Left ventricle myocardium inferior (tissue), 1 donor: ENCODE results near the gene ADAMTS20. TPM values are rescaled to one million over a fixed set of nuclear protein-coding genes. Genes with fewer than 3 reads are reported as not detected.

Experiments
- DNase-seq: peaks from one replicate; pipeline ENCODE4 v3.0.0-alpha.2; 2020
- H3K27ac ChIP-seq: fragments of 200-600 bp; replicated peaks from 2 replicates; pipeline ENCODE4 v1.8.0; 2021
- H3K27me3 ChIP-seq: fragments of 200-600 bp; 2 replicates; pipeline ENCODE4 v1.8.0; 2021; ENCODE audit warnings: low read depth
- H3K36me3 ChIP-seq: fragments of 200-600 bp; 2 replicates; pipeline ENCODE4 v1.8.0; 2021
- H3K4me1 ChIP-seq: fragments of 200-600 bp; 2 replicates; pipeline ENCODE4 v1.8.0; 2021
- H3K4me3 ChIP-seq: fragments of 200-600 bp; 2 replicates; pipeline ENCODE4 v1.8.0; 2021; ENCODE audit warnings: mild to moderate bottlenecking, moderate library complexity
- H3K9me3 ChIP-seq: fragments of 200-600 bp; replicated peaks from 2 replicates; pipeline ENCODE4 v1.8.0; 2021
- CTCF ChIP-seq: fragments of 200-600 bp; IDR thresholded peaks from 2 replicates; pipeline ENCODE4 v1.8.0; 2021; ENCODE audit warnings: antibody characterized with exemption, mild to moderate bottlenecking, borderline replicate concordance
- intact Hi-C: fragments of 100-400 bp; cut with micrococcal nuclease; formaldehyde crosslinking; loops from one replicate; pipeline ENCODE4 v1.11.0; 2022
- total RNA-seq: library from RNA; stranded (reverse); fragmentation: NEBNext Ultra II Directional; extraction: Animal tissue kit (Norgen Biotek cat#: 25700); gene quantifications from one replicate; pipeline ENCODE4 v1.2.1, GENCODE V29; 2021
- donor health status: DM: no; HTN: yes; CAD: no; lungs with severe emphysema.

The ADAMTS20 gene
- total RNA-seq, 1 donor from 2014 or later, result not detected

DNA sequence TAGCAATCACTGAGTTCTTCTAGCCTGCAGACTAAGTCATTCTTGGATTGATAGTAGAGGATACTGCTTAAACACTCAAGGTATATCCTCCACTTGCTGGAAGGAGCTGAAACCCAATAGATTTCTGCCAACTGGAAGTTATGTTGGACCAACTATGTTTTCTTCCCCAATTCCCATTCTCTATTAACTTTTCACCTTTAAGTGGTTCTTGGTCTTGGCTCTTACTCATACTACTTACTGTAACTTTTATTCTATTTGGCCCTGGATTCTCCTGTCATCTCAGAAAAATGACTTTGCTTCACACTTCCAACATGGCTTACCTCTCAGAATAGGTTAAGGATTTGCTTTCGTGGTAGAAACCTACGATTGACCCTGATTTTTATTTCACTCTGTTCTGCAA, 244.9 kb downstream of the ADAMTS20 start:
- Histone ChIP-seq H3K27me3 (no peaks in the 10 kb centered on the region), H3K36me3 (no peaks in the 10 kb centered on the region), H3K9me3 (no peaks in the 10 kb centered on the region), H3K27ac (no peak overlapping the region), H3K4me3 (no peak overlapping the region), H3K4me1 (no peaks in the 10 kb centered on the region)
- intact Hi-C loops, result no loop called here
- DNase-seq, result no peak
- no peak for TF ChIP-seq CTCF

DNA sequence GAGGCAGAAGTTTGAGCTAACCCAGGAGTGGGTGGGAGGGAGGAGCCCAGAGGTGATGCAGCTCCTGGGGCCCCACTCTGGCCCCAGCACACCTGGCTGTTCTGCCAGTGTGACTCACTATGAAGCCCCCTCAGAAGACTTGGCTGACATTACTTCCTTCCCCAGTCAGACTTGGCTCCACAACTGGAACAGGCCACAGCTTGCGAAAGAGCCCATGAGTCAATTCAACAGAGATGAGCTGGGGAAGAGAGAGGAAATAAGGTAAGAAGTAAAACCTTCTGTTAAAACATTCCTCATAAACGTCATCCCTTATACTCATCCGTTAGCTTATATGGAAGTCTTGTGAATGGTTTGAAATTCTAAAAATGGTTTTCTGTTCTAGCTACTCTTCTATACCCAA, 245.9 kb downstream of the ADAMTS20 start:
- no peak overlapping the region for H3K4me3 ChIP-seq
- DNase-seq, result no peak
- H3K27ac ChIP-seq, result no peak overlapping the region
- TF ChIP-seq CTCF, result no peak
- H3K9me3 ChIP-seq, result no peaks in the 10 kb centered on the region
- no peaks in the 10 kb centered on the region for H3K27me3 ChIP-seq
- intact Hi-C loops, result no loop called here
- no peaks in the 10 kb centered on the region for H3K36me3 ChIP-seq
- no peaks in the 10 kb centered on the region for H3K4me1 ChIP-seq

GRCh38 chr12:43305065-43305464, 246.9 kb downstream of the ADAMTS20 start:
- Histone ChIP-seq H3K4me3 (no peak overlapping the region), H3K4me1 (no peaks in the 10 kb centered on the region), H3K27ac (no peak overlapping the region), H3K36me3 (no peaks in the 10 kb centered on the region), H3K27me3 (no peaks in the 10 kb centered on the region), H3K9me3 (no peaks in the 10 kb centered on the region)
- intact Hi-C loops, result no loop called here
- no peak for DNase-seq
- TF ChIP-seq CTCF, result no peak

Other genes with a start within 250 kb of the ADAMTS20 start
- gene PUS7L, start 206.6 kb upstream of the ADAMTS20 start, total RNA-seq, result 4.3 TPM
- 4.4 TPM for gene IRAK4, start 206.7 kb upstream of the ADAMTS20 start, total RNA-seq